Neural cell (in vitro differentiated cells): ENCODE data around the gene TRIOBP. TPM values are rescaled to one million over a fixed set of nuclear protein-coding genes. Genes with fewer than 3 reads are reported as not detected.

Experiments
- H2AFZ ChIP-seq: fragments of 200-600, 300-800 bp; sonication (generic), shearing (Covaris generic); 2 replicates; pipeline ENCODE4 v1.6.0; 2014; ENCODE audit warnings: low read depth, mild to moderate bottlenecking, antibody characterized with exemption, low read length, moderate library complexity
- H3F3A ChIP-seq: fragments of 200-600 bp; shearing (Covaris generic); 2 replicates; pipeline ENCODE4 v1.6.1; 2016; ENCODE audit warnings: mild to moderate bottlenecking, moderate library complexity, mixed read lengths, antibody characterized with exemption, low read length; ENCODE audit not compliant: insufficient read depth, poor library complexity, severe bottlenecking
- H3K27ac ChIP-seq: fragments of 200-600, 300-800 bp; sonication (generic), shearing (Covaris generic); 2 replicates; pipeline ENCODE4 v1.5.1; 2014; ENCODE audit warnings: mild to moderate bottlenecking, low read length, moderate library complexity
- H3K27me3 ChIP-seq: fragments of 300-800, 200-600 bp; sonication (generic), shearing (Covaris generic); 2 replicates; pipeline ENCODE4 v1.6.0; 2014; ENCODE audit warnings: mild to moderate bottlenecking, low read depth, low read length, moderate library complexity; ENCODE audit not compliant: insufficient read depth
- H3K36me3 ChIP-seq: fragments of 300-800, 200-600 bp; sonication (generic), shearing (Covaris generic); 2 replicates; pipeline ENCODE4 v1.5.1; 2014; ENCODE audit warnings: mild to moderate bottlenecking, antibody characterized with exemption, low read length, moderate library complexity; ENCODE audit not compliant: insufficient read depth
- H3K4me2 ChIP-seq: fragments of 300-800, 200-600 bp; sonication (generic), shearing (Covaris generic); 2 replicates; pipeline ENCODE4 v1.6.0; 2014; ENCODE audit warnings: mild to moderate bottlenecking, low read length
- H3K4me3 ChIP-seq: fragments of 300-800, 200-600 bp; sonication (generic), shearing (Covaris generic); 2 replicates; pipeline ENCODE4 v1.5.1; 2014; ENCODE audit warnings: mild to moderate bottlenecking, low read length, moderate library complexity
- H3K79me2 ChIP-seq: fragments of 200-600 bp; shearing (Covaris generic); replicated peaks from 2 replicates; pipeline ENCODE4 v1.6.0; 2014; ENCODE audit warnings: mild to moderate bottlenecking, low read length, moderate library complexity; ENCODE audit not compliant: insufficient read depth
- H3K9ac ChIP-seq: fragments of 300-800, 200-600 bp; sonication (generic), shearing (Covaris generic); 2 replicates; pipeline ENCODE4 v1.6.1; 2016; ENCODE audit warnings: mild to moderate bottlenecking, low read length, mixed read lengths
- H3K9me2 ChIP-seq: fragments of 200-600 bp; shearing (Covaris generic); 2 replicates; pipeline ENCODE4 v1.6.1; 2016; ENCODE audit warnings: mild to moderate bottlenecking, low read length, mixed read lengths; ENCODE audit not compliant: insufficient read depth
- H3K9me3 ChIP-seq: fragments of 200-600, 300-800 bp; sonication (generic), shearing (Covaris generic); 2 replicates; pipeline ENCODE4 v1.6.1; 2016; ENCODE audit warnings: mild to moderate bottlenecking, mixed run types, low read length, moderate library complexity, mixed read lengths
- H4K20me1 ChIP-seq: fragments of 200-600 bp; shearing (Covaris generic); 2 replicates; pipeline ENCODE4 v1.6.1; 2016; ENCODE audit warnings: mild to moderate bottlenecking, mixed run types; ENCODE audit not compliant: insufficient read depth
- EP300 ChIP-seq: fragments of 450-650 bp; conservative IDR thresholded peaks from 2 replicates; pipeline ENCODE4 v1.6.1; 2014; ENCODE audit warnings: antibody characterized with exemption, mild to moderate bottlenecking, moderate library complexity; ENCODE audit not compliant: poor library complexity, severe bottlenecking
- EZH2 ChIP-seq: fragments of 200-600, 300-800 bp; shearing (Covaris generic), sonication (generic); IDR thresholded peaks from 2 replicates; pipeline ENCODE4 v1.6.1; 2014; ENCODE audit warnings: antibody characterized with exemption, low read length, borderline replicate concordance, mild to moderate bottlenecking; ENCODE audit not compliant: insufficient read depth, poor library complexity, severe bottlenecking
- MXI1 ChIP-seq: fragments of 450-650 bp; conservative IDR thresholded peaks from 2 replicates; pipeline ENCODE4 v1.6.1; 2014; ENCODE audit warnings: antibody characterized with exemption, mild to moderate bottlenecking; ENCODE audit not compliant: poor library complexity, severe bottlenecking
- POLR2AphosphoS5 ChIP-seq: IDR thresholded peaks from 2 replicates; pipeline ENCODE4 v1.6.1; 2012
- RAD21 ChIP-seq: fragments of 450-650 bp; conservative IDR thresholded peaks from 2 replicates; pipeline ENCODE4 v1.6.1; 2014; ENCODE audit warnings: antibody characterized with exemption, mild to moderate bottlenecking, moderate library complexity
- REST ChIP-seq: IDR thresholded peaks from 2 replicates; pipeline ENCODE4 v1.6.1; 2012; ENCODE audit warnings: borderline replicate concordance
- SMC3 ChIP-seq: fragments of 450-650 bp; conservative IDR thresholded peaks from 2 replicates; pipeline ENCODE4 v1.6.1; 2014; ENCODE audit warnings: antibody characterized with exemption, mild to moderate bottlenecking, moderate library complexity; ENCODE audit not compliant: poor library complexity
- TAF1 ChIP-seq: IDR thresholded peaks from 2 replicates; pipeline ENCODE4 v1.6.1; 2012; ENCODE audit warnings: low read depth
- polyA plus RNA-seq: library from polyadenylated mRNA; depleted of rRNA; stranded (reverse); fragments of >200 nt; gene quantifications from 2 replicates; pipeline ENCODE4 v1.2.3, GENCODE V29; 2014
- TF ChIP-seq, protein P1 (sequence below): fragments of 450-650 bp; IDR thresholded peaks from 2 replicates; pipeline ENCODE4 v1.5.1; 2014; ENCODE audit warnings: antibody characterized with exemption, mild to moderate bottlenecking, moderate library complexity; ENCODE audit not compliant: poor library complexity, severe bottlenecking

TRIOBP gene
- polyA plus RNA-seq, 1 donor from 2014 or later, result 16.2 TPM

DNA sequence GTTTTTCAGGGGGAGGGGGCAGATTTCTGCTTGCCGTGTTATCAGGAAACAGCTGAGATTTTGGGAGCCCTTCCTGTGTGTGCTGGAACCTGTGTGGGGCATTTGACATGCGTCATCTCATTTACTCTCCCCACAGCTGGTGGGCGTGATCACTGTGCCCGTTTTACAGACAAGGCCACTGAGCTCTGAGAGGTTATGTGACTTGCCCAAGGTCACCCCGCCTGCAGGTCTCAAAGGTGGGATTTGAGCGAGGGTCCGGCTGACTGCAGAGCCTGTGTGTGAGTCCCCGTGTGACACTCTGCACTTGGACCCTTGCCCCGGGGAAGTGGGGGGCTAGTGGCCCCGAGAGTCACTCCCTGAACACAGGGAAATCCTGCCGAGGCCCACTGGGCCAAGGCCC lies 62.4 kb downstream of the TRIOBP start:
- Histone ChIP-seq H3K9ac (no peak overlapping the region), H3K9me2 (no peaks in the 10 kb centered on the region), H3K27me3 (no peaks in the 10 kb centered on the region), H3F3A (no peaks in the 10 kb centered on the region), H3K27ac (no peak overlapping the region), H4K20me1 (no peaks in the 10 kb centered on the region), H3K4me3 (no peak overlapping the region), H2AFZ (no peak overlapping the region), H3K4me2 (no peak overlapping the region), H3K79me2 (no peaks in the 10 kb centered on the region), H3K9me3 (no peaks in the 10 kb centered on the region), H3K36me3 (no peaks in the 10 kb centered on the region)
- no peak for TF ChIP-seq POLR2AphosphoS5
- no peak for TF ChIP-seq RAD21
- no peak for TF ChIP-seq MXI1
- no peak for TF ChIP-seq EZH2
- TF ChIP-seq, protein P1, sequence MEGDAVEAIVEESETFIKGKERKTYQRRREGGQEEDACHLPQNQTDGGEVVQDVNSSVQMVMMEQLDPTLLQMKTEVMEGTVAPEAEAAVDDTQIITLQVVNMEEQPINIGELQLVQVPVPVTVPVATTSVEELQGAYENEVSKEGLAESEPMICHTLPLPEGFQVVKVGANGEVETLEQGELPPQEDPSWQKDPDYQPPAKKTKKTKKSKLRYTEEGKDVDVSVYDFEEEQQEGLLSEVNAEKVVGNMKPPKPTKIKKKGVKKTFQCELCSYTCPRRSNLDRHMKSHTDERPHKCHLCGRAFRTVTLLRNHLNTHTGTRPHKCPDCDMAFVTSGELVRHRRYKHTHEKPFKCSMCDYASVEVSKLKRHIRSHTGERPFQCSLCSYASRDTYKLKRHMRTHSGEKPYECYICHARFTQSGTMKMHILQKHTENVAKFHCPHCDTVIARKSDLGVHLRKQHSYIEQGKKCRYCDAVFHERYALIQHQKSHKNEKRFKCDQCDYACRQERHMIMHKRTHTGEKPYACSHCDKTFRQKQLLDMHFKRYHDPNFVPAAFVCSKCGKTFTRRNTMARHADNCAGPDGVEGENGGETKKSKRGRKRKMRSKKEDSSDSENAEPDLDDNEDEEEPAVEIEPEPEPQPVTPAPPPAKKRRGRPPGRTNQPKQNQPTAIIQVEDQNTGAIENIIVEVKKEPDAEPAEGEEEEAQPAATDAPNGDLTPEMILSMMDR, result no peak
- TF ChIP-seq EP300, result no peak
- TF ChIP-seq REST, result no peak
- TF ChIP-seq SMC3, result no peak

- Histone ChIP-seq H3K36me3 (no peaks in the 10 kb centered on the region), H3K9me3 (no peaks in the 10 kb centered on the region), H3K27me3 (no peaks in the 10 kb centered on the region), H3K4me3 (no peak overlapping the region), H3K27ac (no peak overlapping the region), H3K79me2 (no peaks in the 10 kb centered on the region), H4K20me1 (no peaks in the 10 kb centered on the region), H3K4me2 (no peak overlapping the region), H3F3A (no peaks in the 10 kb centered on the region), H3K9ac (no peak overlapping the region), H3K9me2 (no peaks in the 10 kb centered on the region), H2AFZ (no peak overlapping the region)
- TF ChIP-seq TAF1 (no peak), EP300 (no peak), EZH2 (no peak), RAD21 (no peak), POLR2AphosphoS5 (no peak), SMC3 (no peak)
- TF ChIP-seq, protein P1, result no peak
These were observed 63.3 kb downstream of the TRIOBP start for GRCh38 chr22:37760152-37760551.
